Smooth muscle cell (in vitro differentiated cells): ENCODE results near the gene SAMD8. TPM values are rescaled to one million over a fixed set of nuclear protein-coding genes. Genes with fewer than 3 reads are reported as not detected.

ENCODE experiments used
- DNase-seq: peaks from one replicate; lab custom pipeline; 2025; ENCODE audit not compliant: unreplicated experiment; lab: John Stamatoyannopoulos, UW
- H2AFZ ChIP-seq: fragments of 200-600 bp; sonication (generic); 2 replicates; pipeline ENCODE4 v1.6.0; 2016; ENCODE audit warnings: antibody characterized with exemption, low read depth, mild to moderate bottlenecking
- H3F3A ChIP-seq: fragments of 200-600 bp; sonication (generic); 2 replicates; pipeline ENCODE4 v1.6.0; 2017; ENCODE audit warnings: antibody characterized with exemption, low read depth
- H3K27ac ChIP-seq: fragments of 200-600 bp; sonication (generic); 2 replicates; pipeline ENCODE4 v1.5.1; 2016; ENCODE audit warnings: low read depth, mild to moderate bottlenecking
- H3K27me3 ChIP-seq: fragments of 200-600 bp; sonication (generic); 2 replicates; pipeline ENCODE4 v1.6.1; 2016; ENCODE audit warnings: low read depth, mild to moderate bottlenecking
- H3K36me3 ChIP-seq: fragments of 200-600 bp; sonication (generic); 2 replicates; pipeline ENCODE4 v1.5.1; 2016; ENCODE audit warnings: low read depth
- H3K4me1 ChIP-seq: fragments of 200-600 bp; sonication (generic); 2 replicates; pipeline ENCODE4 v1.5.1; 2016; ENCODE audit warnings: low read depth
- H3K4me2 ChIP-seq: fragments of 200-600 bp; sonication (generic); 2 replicates; pipeline ENCODE4 v1.6.0; 2016; ENCODE audit warnings: mild to moderate bottlenecking
- H3K4me3 ChIP-seq: fragments of 200-600 bp; sonication (generic); 2 replicates; pipeline ENCODE4 v1.5.1; 2016; ENCODE audit warnings: mild to moderate bottlenecking
- H3K79me2 ChIP-seq: fragments of 200-600 bp; sonication (generic); 2 replicates; pipeline ENCODE4 v1.6.0; 2016; ENCODE audit warnings: low read depth, mild to moderate bottlenecking
- H3K9ac ChIP-seq: fragments of 200-600 bp; sonication (generic); 2 replicates; pipeline ENCODE4 v1.6.0; 2016; ENCODE audit warnings: low read depth
- H3K9me3 ChIP-seq: fragments of 200-600 bp; sonication (generic); replicated peaks from 2 replicates; pipeline ENCODE4 v1.5.1; 2016; ENCODE audit warnings: low read depth
- H4K20me1 ChIP-seq: fragments of 200-600 bp; sonication (generic); 2 replicates; pipeline ENCODE4 v1.6.0; 2016; ENCODE audit warnings: low read depth
- CTCF ChIP-seq: fragments of 200-600 bp; sonication (generic); IDR thresholded peaks from 2 replicates; pipeline ENCODE4 v1.5.1; 2017; ENCODE audit warnings: borderline replicate concordance, mild to moderate bottlenecking, antibody characterized with exemption; ENCODE audit not compliant: insufficient read depth, poor library complexity, severe bottlenecking
- WGBS: methylation state at CpG from one replicate; pipeline ENCODE4 v1.1.7; 2016; ENCODE audit warnings: low lambda C conversion rate; 5-methylcytosine and 5-hydroxymethylcytosine counted together
- polyA plus RNA-seq: library from polyadenylated mRNA; unstranded; fragments of >200 nt; fragmentation: Nextera tagmentation; extraction: Ambion mirVana; gene quantifications from 2 replicates; pipeline ENCODE4 v1.2.1, GENCODE V29; 2016
- total RNA-seq: library from RNA; depleted of rRNA; stranded (reverse); fragments of >200 nt; gene quantifications from 2 replicates; pipeline ENCODE4 v1.2.3, GENCODE V29; 2014

Gene SAMD8
- total and polyA plus RNA-seq, 2 experiments from 2014 or later, result 7.4 to 30.1 TPM

- no peak overlapping the region for H3K9ac ChIP-seq
- DNase-seq, result no peak
- H3K4me2 ChIP-seq, result peak overlapping the region; percentile 34
- H3F3A ChIP-seq, result peaks cover 14% of the 10 kb centered on the region
- WGBS, result 84% methylated on average over 1 of the region's 1 CpG
- H3K4me3 ChIP-seq, result no peak overlapping the region
- peak overlapping the region; percentile 100 for H3K27ac ChIP-seq
- no peaks in the 10 kb centered on the region for H3K9me3 ChIP-seq
- H3K79me2 ChIP-seq, result peaks cover 21% of the 10 kb centered on the region
- peaks cover 15% of the 10 kb centered on the region for H4K20me1 ChIP-seq
- H3K36me3 ChIP-seq, result no peaks in the 10 kb centered on the region
- no peak overlapping the region for H2AFZ ChIP-seq
- peaks cover 17% of the 10 kb centered on the region for H3K4me1 ChIP-seq
- H3K27me3 ChIP-seq, result no peaks in the 10 kb centered on the region
- no peak for TF ChIP-seq CTCF
Measured at GRCh38 chr10:75207857-75208144, 96.3 kb downstream of the SAMD8 start.

DNA sequence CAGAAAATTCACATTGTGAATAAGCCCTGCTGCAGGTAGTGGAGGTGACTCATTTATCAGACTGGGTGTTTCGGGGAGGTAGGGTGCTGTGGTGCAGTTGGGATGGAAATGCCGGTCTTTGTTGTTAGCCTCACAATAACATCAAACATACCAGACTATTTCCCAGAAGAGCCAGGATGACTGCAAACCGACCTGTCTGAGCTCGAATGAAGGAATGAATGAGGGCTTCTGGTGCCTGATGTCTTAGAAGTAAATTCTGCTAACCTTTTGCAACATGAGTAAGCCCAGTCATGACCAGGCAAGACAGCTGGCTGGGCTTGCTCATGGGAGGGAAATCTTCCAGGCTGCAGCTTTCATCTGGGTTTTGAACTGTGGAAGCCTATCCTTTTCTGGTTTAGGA lies 96.7 kb downstream of the SAMD8 start:
- H3K4me1 ChIP-seq, result peaks cover 17% of the 10 kb centered on the region
- peaks cover 24% of the 10 kb centered on the region for H3K79me2 ChIP-seq
- no peak overlapping the region for H2AFZ ChIP-seq
- no peak overlapping the region for H3K4me3 ChIP-seq
- H3K9ac ChIP-seq, result no peak overlapping the region
- no peak for DNase-seq
- peak overlapping the region; percentile 100 for H3K27ac ChIP-seq
- H3K36me3 ChIP-seq, result no peaks in the 10 kb centered on the region
- peaks cover 18% of the 10 kb centered on the region for H4K20me1 ChIP-seq
- 31% methylated on average over 4 of the region's 4 CpGs for WGBS
- H3K27me3 ChIP-seq, result no peaks in the 10 kb centered on the region
- H3F3A ChIP-seq, result peaks cover 14% of the 10 kb centered on the region
- TF ChIP-seq CTCF, result no peak
- peak overlapping the region; percentile 34 for H3K4me2 ChIP-seq
- no peaks in the 10 kb centered on the region for H3K9me3 ChIP-seq

DNA sequence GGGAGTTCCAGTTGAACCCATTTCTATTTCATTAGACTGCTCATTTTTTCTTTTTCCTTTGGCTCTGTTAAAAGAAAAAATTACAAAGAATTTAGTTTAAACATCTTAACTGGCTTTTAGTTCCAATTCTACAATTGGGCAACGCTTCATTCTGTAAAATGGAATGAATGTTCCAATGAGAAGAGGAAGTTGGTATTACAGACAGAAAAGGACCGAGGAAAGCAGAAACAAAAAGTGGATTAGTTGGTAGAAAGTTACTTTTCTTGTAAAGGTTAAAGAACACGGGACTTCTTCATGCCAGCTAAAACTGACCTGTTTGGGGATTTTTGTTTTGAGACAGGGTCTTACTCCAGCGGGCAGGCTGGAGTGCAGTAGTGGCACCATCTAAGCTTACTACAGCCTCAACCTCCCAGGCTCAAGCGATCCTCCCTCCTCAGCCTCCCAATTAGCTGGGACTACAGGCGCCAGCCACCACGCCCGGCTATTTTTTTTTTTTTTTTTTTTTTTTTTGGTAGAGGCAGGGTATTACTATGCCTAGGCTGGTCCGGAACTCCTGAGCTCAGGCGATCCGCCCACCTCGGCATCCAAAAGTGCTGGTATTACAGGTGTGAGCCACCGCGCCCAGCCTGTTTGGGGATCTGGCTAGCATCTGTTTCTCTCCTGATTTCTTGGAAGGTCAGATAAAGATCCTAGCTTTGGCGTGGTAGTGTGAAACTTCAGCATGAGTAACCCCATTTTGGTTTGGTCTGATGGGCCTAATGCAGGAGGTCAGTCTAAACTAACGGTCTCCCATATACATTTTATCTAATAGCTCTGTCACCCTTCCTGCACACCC lies 97.8 kb downstream of the SAMD8 start:
- H3K4me1 ChIP-seq, result peaks cover 17% of the 10 kb centered on the region
- H3F3A ChIP-seq, result peaks cover 14% of the 10 kb centered on the region
- peak overlapping the region; percentile 92 for H3K4me3 ChIP-seq
- H3K79me2 ChIP-seq, result peaks cover 36% of the 10 kb centered on the region
- peaks cover 30% of the 10 kb centered on the region for H4K20me1 ChIP-seq
- peak overlapping the region; percentile 100 for H3K27ac ChIP-seq
- H3K36me3 ChIP-seq, result peaks cover 6% of the 10 kb centered on the region
- no peak for TF ChIP-seq CTCF
- H3K9me3 ChIP-seq, result no peaks in the 10 kb centered on the region
- peak overlapping the region; percentile 85 for H2AFZ ChIP-seq
- peak overlapping the region; percentile 98 for H3K9ac ChIP-seq
- DNase-seq, result no peak
- peak overlapping the region; percentile 88 for H3K4me2 ChIP-seq
- 89% methylated on average over 16 of the region's 16 CpGs for WGBS
- no peaks in the 10 kb centered on the region for H3K27me3 ChIP-seq

- Histone ChIP-seq H3K9ac (peak overlapping the region; percentile 98), H3K9me3 (no peaks in the 10 kb centered on the region), H2AFZ (peak overlapping the region; percentile 85), H3K36me3 (peaks cover 11% of the 10 kb centered on the region), H3K79me2 (peaks cover 42% of the 10 kb centered on the region), H3K27me3 (no peaks in the 10 kb centered on the region), H3K27ac (peak overlapping the region; percentile 100), H3K4me1 (peaks cover 17% of the 10 kb centered on the region), H4K20me1 (peaks cover 36% of the 10 kb centered on the region), H3K4me3 (peak overlapping the region; percentile 92), H3K4me2 (peak overlapping the region; percentile 88), H3F3A (peaks cover 14% of the 10 kb centered on the region)
- no peak for TF ChIP-seq CTCF
- DNase-seq, result no peak
- WGBS, result 9% methylated on average over 19 of the region's 19 CpGs
Measured at GRCh38 chr10:75209921-75210281, 98.4 kb downstream of the SAMD8 start.
